Measurements from ENCODE around the gene PDE1C. TPM values are rescaled to one million over a fixed set of nuclear protein-coding genes. Genes with fewer than 3 reads are reported as not detected.

Gene PDE1C
- total RNA-seq, 4 donors from 2014 or later: 0.19 to 14.5 (median 2.9) TPM

- TF ChIP-seq, protein P1, sequence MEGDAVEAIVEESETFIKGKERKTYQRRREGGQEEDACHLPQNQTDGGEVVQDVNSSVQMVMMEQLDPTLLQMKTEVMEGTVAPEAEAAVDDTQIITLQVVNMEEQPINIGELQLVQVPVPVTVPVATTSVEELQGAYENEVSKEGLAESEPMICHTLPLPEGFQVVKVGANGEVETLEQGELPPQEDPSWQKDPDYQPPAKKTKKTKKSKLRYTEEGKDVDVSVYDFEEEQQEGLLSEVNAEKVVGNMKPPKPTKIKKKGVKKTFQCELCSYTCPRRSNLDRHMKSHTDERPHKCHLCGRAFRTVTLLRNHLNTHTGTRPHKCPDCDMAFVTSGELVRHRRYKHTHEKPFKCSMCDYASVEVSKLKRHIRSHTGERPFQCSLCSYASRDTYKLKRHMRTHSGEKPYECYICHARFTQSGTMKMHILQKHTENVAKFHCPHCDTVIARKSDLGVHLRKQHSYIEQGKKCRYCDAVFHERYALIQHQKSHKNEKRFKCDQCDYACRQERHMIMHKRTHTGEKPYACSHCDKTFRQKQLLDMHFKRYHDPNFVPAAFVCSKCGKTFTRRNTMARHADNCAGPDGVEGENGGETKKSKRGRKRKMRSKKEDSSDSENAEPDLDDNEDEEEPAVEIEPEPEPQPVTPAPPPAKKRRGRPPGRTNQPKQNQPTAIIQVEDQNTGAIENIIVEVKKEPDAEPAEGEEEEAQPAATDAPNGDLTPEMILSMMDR (IDR thresholded peaks at IDR 0.05): no peak
- no peak for TF ChIP-seq POLR2A (IDR thresholded peaks at IDR 0.05)
- no peak for DNase-seq
- no peak overlapping the region for H3K4me3 ChIP-seq
- intact Hi-C loops (cut with DNase I): no loop called here
- no peaks in the 10 kb centered on the region for H3K36me3 ChIP-seq
- H3K9me3 ChIP-seq: no peaks in the 10 kb centered on the region
- WGBS, 2 donors: 69 to 78% methylated on average over 3 of the region's 3 CpGs
- no peak overlapping the region for H3K27ac ChIP-seq
- no peaks in the 10 kb centered on the region for H3K27me3 ChIP-seq
- peaks cover 0 to 10% (median 0%) of the 10 kb centered on the region in 3 donors for H3K4me1 ChIP-seq
Measured at GRCh38 chr7:31939076-31939475, 131.1 kb downstream of the PDE1C start.

DNA sequence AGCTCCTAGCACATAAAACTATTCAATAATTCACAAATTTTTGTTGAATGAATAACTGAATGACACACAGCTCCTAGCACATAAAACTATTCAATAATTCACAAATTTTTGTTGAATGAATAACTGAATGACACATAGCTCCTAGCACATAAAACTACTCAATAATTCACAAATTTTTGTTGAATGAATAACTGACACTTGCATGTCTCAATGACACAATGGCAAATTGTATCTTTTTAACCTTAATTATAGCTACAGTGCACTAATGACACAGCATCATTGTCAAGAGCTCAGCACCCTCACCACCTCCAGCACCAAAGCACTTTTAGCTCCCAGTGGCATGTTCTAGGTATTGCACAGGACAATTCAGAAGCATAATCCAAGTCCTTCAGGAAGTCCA is 131.6 kb downstream of the PDE1C start:
- Histone ChIP-seq H3K9me3 (no peaks in the 10 kb centered on the region), H3K27ac (no peak overlapping the region), H3K36me3 (no peaks in the 10 kb centered on the region), H3K27me3 (no peaks in the 10 kb centered on the region), H3K4me3 (no peak overlapping the region), H3K4me1 (peaks cover 0 to 10% (median 0%) of the 10 kb centered on the region in 3 donors)
- DNase-seq: no peak
- TF ChIP-seq, protein P1 (IDR thresholded peaks at IDR 0.05): no peak
- TF ChIP-seq POLR2A (IDR thresholded peaks at IDR 0.05): no peak
- intact Hi-C loops (cut with DNase I): no loop called here

GRCh38 chr7:31937982-31938381 is 132.2 kb downstream of the PDE1C start:
- Histone ChIP-seq H3K4me3 (no peak overlapping the region), H3K4me1 (peaks cover 0 to 10% (median 0%) of the 10 kb centered on the region in 3 donors), H3K27ac (no peak overlapping the region), H3K36me3 (no peaks in the 10 kb centered on the region), H3K27me3 (no peaks in the 10 kb centered on the region), H3K9me3 (no peaks in the 10 kb centered on the region)
- TF ChIP-seq POLR2A (IDR thresholded peaks at IDR 0.05): no peak
- TF ChIP-seq, protein P1 (IDR thresholded peaks at IDR 0.05): no peak
- no peak for DNase-seq
- intact Hi-C loops (cut with DNase I): no loop called here

GRCh38 chr7:31935124-31936054 is 134.8 kb downstream of the PDE1C start:
- no peak overlapping the region for H3K4me3 ChIP-seq
- no peaks in the 10 kb centered on the region for H3K9me3 ChIP-seq
- no peaks in the 10 kb centered on the region for H3K36me3 ChIP-seq
- H3K27ac ChIP-seq: no peak overlapping the region
- TF ChIP-seq, protein P1 (IDR thresholded peaks at IDR 0.05): no peak
- TF ChIP-seq POLR2A (IDR thresholded peaks at IDR 0.05): no peak
- no peaks in the 10 kb centered on the region for H3K27me3 ChIP-seq
- 64 to 67% methylated on average over 9 to 10 of the region's 10 CpGs for WGBS, 2 donors
- H3K4me1 ChIP-seq: peaks cover 0 to 10% (median 0%) of the 10 kb centered on the region in 3 donors
- intact Hi-C loops (cut with DNase I): no loop called here
- DNase-seq: no peak

DNA sequence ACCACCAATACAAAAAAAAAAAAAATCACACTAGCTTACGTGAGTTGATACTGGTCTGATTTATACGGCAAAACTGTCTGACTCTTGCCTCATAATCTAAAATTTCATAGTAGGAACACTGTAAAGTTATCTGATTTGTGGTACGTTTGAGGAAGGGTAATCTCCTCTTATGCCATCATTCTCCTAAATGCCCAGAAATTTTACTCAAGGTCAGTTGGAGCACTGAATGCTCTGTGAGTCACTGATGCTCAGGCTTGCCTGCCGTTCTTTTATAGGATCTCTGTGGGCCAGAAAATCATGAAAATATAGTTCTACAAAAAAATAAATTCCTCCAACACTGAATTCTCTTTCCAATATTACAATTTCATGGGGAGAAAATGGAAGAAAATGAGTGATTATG is 135.7 kb downstream of the PDE1C start:
- Histone ChIP-seq H3K9me3 (no peaks in the 10 kb centered on the region), H3K36me3 (no peaks in the 10 kb centered on the region), H3K27me3 (no peaks in the 10 kb centered on the region), H3K4me1 (peaks cover 0 to 10% (median 0%) of the 10 kb centered on the region in 3 donors), H3K27ac (no peak overlapping the region), H3K4me3 (no peak overlapping the region)
- DNase-seq: no peak
- intact Hi-C loops (cut with DNase I): no loop called here
- WGBS, 2 donors: 64 to 65% methylated on average over 4 of the region's 4 CpGs
- no peak for TF ChIP-seq POLR2A (IDR thresholded peaks at IDR 0.05)
- TF ChIP-seq, protein P1 (IDR thresholded peaks at IDR 0.05): no peak
